GM19023 (cell line): ENCODE data around the gene SYPL2.
"Not testable (repeated sequence)": the region's sequence is repeated elsewhere in the genome, so short reads cannot be mapped to it uniquely, and the experiment has no call there.

Source experiments
- ATAC-seq: cut with Tn5 transposase; IDR thresholded peaks from one replicate; pipeline ENCODE4 v1.9.1; 2021; ENCODE audit warnings: mild to moderate bottlenecking, moderate library complexity; ENCODE audit not compliant: unreplicated experiment

Gene SYPL2

DNA sequence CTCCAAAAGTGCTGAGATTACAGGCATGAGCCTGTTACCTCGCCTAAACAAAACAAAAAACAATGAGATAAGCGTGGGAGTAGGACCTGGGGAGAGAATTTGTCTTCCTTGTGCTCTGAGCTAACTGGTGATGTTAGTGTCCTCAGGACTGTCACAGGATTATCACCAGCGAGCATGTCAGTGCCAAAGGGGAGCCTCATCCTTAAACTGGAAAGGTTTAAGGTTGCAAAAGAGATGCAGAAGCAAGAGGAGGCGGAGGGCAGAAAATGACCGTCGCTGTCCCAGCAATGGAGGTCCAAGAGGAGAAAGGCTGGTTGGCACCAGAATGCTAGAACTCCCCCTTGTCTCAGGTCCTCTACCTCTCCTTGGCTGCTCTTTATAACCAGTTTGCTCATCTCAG is 3.9 kb downstream of the SYPL2 start:
- ATAC-seq, result no peak

DNA sequence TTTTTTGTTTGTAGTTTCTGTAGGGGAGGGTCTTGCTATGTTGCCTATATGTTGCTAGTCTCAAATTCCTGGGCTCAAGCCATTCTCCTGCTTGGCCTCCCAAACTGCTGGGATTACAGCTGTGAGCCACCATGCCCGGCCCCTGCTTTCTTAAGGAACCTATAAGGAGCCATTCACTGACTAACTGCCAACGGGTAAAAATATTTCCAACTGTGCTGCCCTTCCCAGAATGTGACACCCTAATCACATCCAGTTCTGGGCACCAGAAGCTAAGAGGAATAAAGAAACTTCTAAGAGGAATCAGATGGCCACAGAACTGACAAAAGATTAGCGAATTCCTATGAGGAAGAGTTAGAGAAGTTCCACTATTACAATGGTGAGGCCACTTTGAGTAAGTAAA is 6.4 kb downstream of the SYPL2 start:
- no peak for ATAC-seq

- not testable (repeated sequence) for ATAC-seq
Observed at GRCh38 chr1:109473284-109474057, 7.1 kb downstream of the SYPL2 start.

DNA sequence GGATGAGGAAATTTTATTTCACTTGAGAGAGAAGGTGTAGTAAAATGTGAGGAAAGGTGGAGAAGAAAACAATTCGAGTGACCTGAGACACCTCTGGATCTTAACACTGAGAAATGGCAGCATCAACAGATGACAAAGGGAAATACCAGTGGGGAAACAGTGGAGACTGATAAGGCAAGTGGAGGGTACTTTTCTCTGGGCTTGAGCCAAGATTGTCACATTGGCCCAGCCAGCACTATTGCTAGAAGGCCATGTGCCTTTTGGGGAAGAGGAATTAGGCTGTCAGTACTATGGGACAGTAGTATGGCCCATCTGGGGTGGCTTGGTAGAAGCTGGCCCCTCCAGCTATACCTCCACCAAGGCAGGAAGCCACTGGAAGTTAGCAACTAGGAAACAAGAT is 8.4 kb downstream of the SYPL2 start:
- ATAC-seq, result no peak

DNA sequence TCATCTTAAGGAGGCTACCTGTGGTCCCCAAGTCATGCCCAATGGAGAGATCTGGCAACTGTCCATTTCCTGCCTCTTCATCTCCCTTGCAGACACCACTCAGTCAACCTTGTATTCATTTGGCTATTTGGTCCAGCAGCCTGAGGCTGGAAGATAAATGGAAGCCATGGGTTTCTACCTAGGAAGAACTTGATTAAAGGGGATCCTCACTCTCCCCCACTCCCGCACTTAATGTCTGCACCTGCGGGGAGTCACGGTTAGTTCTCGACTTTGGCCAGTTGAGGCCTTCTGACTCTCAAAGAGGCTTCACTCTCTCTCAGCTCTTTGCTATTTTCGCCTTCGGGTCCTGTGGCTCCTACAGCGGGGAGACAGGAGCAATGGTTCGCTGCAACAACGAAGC is 8.9 kb downstream of the SYPL2 start:
- ATAC-seq, result no peak

- no peak for ATAC-seq
Observed at GRCh38 chr1:109476825-109477224, 10.5 kb downstream of the SYPL2 start.

DNA sequence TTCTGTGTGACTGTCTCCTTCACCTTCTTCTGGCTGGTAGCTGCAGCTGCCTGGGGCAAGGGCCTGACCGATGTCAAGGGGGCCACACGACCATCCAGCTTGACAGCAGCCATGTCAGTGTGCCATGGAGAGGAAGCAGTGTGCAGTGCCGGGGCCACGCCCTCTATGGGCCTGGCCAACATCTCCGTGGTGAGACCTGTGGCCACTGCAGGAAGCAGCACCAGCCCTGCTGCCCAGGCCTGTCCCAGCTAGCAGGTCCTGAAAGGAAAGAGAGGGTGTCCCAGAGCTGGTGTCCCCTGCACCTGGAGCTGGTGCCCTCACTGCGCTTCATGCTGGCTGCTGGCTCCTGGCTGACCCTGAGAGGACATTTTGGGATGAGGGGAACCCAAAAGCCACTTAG is 11.5 kb downstream of the SYPL2 start:
- ATAC-seq, result no peak

DNA sequence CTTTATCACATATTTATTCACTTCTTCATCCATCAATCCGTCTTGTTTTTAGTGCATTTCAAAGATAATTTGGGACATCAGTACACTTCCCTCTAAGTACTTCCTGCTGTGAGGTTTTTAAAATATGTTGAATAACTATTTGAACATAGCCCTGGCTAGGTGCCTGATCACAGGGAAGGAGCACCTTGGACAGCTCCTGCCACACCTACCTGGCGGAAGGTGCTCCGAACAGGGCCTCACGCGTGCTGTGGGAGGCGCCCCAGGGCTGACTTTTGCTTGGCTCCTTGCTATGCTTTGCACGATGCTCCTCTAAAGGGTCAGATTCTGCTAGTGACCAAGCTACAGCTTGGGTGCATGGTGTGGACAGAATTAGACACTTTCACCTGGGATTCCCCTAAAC is 12.5 kb downstream of the SYPL2 start:
- no peak for ATAC-seq

DNA sequence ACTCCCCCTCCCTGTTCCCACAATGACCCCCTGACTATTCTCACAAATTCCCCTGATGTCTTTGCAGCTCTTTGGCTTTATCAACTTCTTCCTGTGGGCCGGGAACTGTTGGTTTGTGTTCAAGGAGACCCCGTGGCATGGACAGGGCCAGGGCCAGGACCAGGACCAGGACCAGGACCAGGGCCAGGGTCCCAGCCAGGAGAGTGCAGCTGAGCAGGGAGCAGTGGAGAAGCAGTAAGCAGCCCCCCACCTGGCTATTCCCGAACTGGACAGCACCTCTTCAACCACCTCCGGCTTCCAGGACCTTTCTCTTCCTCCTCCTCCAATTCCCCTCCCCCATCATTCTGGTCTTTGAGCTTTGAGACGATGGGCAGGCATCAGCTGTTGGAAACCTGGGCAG is 13.0 kb downstream of the SYPL2 start:
- ATAC-seq, result no peak

DNA sequence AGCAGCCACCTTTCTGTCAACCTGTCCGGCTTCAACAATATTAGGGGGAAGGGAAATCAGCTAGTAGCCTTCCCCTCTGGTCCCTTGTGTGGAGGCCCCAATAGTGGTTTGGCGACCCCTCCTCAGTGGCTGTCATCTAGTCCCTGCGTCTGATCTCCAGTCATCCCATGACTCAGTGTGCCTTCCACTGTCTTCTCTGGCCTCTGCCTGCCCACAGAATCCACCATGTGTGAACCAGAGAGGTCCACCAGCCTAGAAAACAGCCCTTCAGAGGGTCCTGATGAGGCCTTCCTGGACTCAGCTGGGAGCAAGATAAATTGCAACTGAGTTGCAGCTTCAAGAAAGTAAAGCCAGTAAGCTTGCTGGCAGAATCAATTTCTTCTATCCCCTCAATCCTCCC is 13.6 kb downstream of the SYPL2 start:
- ATAC-seq, result no peak

DNA sequence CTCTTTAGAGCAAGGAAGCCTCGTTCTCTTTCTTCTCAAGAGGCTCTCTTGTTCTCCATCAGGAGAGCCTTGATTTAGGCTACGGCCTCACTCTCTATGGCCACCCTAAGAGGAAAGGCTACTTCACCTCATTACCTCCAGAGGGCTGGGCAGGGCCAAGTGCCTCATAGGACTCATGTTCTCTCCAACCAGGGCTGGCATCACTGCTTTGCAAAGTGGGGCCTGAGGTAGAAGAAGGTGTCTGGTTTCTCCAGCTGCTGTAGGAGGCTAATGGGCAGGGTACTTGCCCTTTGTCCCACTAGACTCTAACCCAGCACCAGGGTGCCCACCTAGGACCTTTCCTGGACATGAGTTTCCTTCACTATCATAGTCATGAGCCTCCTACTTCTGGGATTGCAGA is 15.3 kb downstream of the SYPL2 start:
- no peak for ATAC-seq

DNA sequence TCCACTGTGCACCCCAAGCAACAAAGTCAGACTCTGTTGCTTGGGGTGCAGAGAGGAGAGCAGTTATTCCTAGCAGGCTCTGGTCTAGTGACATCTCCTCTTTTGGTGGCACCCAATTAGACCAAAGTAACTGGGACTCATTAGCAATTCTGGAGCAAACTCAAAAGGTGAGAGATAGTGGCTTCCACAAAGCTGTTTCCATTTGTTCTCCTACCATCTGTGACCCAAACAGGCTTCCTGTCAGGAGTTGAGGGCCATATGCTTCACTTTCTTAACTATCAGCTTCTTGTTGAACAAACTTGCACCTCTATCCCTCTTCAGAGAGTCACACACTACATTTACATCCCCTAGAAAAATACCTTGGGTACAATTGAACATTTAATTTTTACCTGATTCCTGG is 15.9 kb downstream of the SYPL2 start:
- ATAC-seq, result no peak

DNA sequence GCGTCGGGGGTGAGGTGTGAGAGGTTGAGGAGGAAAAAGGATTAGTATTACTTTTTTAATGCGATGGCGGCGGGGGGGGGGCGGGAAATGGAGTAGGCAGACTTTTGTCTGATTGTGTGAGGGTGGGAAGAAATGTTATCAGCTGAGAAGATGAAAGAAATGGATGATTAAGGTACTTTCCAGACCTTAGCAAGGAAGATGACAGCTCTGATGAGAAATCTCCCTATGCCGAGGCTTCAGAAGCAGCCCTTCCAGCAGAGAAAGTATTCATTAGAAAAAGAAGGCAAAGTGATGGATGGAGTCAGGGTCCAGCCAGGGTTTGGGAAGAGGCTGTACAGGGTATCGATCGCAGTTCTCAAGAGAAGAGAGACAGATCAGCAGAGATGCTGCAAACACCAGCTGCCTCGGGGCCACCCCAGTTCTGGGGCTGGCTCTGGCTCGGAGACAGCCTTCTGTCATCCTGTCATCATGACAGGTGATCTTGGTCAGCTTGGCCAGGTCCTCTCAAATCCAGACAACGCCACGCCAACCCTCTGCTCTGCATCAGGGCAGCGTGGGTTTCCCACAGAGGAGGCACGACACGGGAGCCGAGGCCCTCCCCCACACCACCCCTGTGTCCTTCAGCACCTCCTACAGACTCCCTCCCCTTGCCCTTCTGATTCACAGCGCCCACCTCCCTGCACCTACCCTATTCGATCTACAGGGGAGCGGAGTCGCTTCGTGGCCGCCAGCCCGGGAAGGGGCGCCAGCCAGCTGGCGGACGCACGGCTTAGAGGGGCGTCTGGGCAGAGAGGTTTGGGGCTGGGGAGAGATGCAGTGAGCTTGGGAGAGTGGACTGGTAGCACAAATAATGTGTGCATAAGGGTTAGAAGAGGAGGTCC is 16.7 kb downstream of the SYPL2 start:
- ATAC-seq, result peak; percentile 18

DNA sequence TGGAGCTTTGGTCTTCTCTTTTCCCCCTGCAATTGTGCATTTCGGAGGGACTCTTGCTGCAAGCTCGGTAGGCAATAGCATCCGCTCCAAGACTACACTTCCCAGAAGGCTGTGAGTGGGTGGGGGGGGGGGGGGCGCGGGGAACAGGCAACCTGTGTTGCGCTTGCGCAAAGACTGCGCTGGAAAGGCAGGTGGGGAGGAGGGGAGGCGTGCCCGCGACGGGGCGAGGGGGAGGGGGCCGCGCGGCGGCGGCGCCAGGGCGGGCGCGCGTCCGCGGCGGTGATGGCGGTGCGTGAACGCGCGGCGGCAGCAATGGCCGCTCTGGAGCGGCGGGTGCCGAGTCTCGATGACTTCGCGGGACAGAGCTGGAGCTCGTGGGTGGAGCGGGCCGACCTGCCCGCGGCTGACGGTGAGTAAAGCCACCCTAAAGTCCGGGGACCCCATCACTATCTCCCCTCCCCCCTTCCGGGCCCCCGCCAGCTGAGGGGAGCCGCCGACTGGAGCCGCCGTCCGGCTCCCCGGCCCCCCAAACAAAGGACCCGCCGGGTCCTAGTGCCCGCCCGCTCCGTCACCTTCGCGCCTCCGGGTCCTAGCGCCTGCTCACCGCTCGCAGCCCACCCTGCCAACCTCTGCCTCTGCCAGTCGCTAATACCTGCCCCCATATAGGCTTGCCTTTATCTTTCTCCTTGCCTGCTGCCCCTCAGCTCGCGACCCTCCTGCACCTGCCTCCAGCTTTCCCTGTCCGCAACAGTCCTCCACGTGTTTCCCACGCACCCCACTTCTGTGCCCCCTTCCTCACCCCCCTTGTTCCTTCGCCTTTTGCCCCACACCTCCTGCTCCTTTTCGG is 17.5 kb downstream of the SYPL2 start, which contains the start of gene ATXN7L2:
Gene ATXN7L2, plus strand, starts transcription at position 234 of the 847 bp plus-strand sequence. Its CDS starts 49 bp downstream, at position 283.
- peak; percentile 85 for ATAC-seq

- no peak for ATAC-seq
Observed at GRCh38 chr1:109484519-109484975, 18.2 kb downstream of the SYPL2 start.

- ATAC-seq, result no peak
Observed at GRCh38 chr1:109485001-109485400, 18.7 kb downstream of the SYPL2 start.

GRCh38 chr1:109487261-109487660 is 20.9 kb downstream of the SYPL2 start:
- no peak for ATAC-seq

DNA sequence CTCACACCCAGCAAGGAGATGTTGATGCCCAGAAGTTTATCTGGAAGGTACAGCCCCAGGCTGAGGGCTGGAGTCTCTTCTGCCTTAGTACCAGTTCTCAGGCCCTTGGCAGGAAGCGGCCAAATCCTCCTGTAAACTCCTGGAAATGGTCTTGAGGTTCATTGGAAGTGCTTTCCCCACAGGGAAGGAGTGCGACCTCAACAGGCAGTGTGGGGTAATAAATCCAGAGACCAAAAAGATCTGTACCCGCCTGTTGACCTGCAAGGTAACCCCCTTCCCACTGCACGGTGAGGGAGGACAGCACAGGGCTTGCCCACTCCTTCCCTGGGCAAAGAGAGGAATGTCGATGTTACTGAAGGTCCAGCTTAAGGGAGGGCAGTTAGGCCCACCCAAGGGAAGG is 21.9 kb downstream of the SYPL2 start:
- no peak for ATAC-seq

GRCh38 chr1:109488696-109489095 is 22.4 kb downstream of the SYPL2 start:
- no peak for ATAC-seq

- ATAC-seq, result no peak
Observed at GRCh38 chr1:109490029-109490933, 23.9 kb downstream of the SYPL2 start.
